NT2/D1 (cell line): Measurements from ENCODE around the gene SAMD3.

Experiments
- SUZ12 ChIP-seq: IDR thresholded peaks from 2 replicates; pipeline ENCODE4 v1.6.1; 2011; ENCODE audit not compliant: insufficient read length, insufficient read depth; ENCODE audit errors: extremely low read depth
- YY1 ChIP-seq: IDR thresholded peaks from 2 replicates; pipeline ENCODE4 v1.6.1; 2011; ENCODE audit not compliant: insufficient read length, insufficient read depth
- ZNF274 ChIP-seq: IDR thresholded peaks from 2 replicates; pipeline ENCODE4 v1.6.1; 2011; ENCODE audit warnings: mild to moderate bottlenecking, low read depth, low read length

DNA sequence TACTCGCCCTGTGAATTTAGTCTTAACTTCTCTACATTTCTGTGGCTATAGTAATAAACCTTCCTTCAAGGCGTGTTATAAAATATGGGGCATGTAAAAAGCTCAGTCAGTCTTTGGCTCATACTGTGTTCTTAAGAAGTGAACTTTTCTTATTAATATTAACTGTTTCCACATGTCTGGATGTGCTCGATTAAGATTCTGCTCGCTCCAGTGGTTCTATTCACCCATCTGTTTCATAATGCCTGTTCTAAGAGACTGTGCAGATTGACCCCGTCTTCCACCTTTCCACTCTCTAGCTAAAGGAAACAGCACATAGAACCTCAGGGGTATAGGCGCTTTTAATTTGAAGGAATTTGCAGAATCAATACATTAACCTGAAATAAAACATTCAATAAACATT, 104.5 kb downstream of the SAMD3 start:
- no peak for TF ChIP-seq SUZ12
- TF ChIP-seq ZNF274, result no peak
- TF ChIP-seq YY1, result no peak
